GM10847 (cell line): ENCODE data around the gene C6orf118.

Experiments used
- POLR2A ChIP-seq: IDR thresholded peaks from 2 replicates; pipeline ENCODE4 v1.6.1; 2011; ENCODE audit not compliant: insufficient read length; ENCODE audit errors: extremely low read depth

Gene C6orf118

DNA sequence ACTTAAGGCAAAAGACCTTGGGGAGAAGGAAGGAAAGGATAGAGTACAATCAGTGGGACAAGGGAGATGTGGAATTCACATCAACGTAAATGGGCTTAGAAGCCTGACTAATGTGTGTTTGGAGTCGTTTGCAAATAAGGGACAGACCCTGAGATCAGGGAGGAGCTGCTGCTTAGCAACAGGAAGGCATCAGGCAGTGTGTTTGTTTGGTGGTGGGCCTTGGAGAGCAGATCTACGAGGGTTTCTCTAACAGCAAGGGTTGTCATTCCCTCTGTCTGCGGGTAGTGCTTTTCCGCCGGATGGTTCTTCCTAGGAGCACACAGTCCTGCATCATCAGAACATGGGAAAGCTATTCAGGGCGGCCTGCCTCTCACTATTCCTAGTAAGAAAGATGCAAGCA lies 40.4 kb downstream of the C6orf118 start:
- no peak for TF ChIP-seq POLR2A

DNA sequence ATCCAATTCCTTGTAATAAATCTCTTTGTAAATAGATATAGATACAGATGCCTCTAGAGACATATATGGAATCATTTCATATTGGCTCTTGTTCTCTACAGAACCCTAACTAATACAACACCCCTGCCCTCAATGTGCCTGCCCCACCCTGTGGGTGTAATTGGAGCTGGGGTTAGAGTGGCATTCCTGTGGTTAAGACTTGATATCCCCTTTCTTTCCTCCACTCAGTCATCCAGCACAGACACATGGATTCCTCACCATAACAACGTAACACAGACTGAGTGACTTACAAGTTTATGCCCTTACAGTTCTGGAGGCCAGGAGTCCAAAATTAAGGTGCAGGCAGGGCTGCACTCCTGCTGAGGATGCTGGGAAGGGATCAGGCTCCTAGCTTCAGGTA lies 42.8 kb downstream of the C6orf118 start:
- no peak for TF ChIP-seq POLR2A

DNA sequence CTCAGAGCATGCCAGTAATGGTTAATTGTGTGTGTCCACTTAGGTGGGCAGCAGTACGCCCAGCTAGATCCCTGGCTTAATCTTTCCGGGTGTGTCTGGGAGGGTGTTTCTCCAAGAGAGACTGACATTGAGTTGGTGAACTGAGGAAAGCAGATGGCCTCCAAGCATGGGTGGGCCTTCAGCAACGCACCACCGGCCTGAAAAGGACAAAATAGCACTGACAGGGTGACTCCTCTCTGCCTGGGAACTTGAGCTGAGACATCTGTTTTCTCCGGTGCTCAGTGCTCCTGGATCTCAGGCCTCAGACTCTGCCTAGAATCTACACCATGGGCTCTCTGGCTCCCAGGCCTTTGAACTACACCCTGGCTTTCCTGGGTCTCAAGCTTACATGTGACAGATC lies 43.2 kb downstream of the C6orf118 start:
- no peak for TF ChIP-seq POLR2A

DNA sequence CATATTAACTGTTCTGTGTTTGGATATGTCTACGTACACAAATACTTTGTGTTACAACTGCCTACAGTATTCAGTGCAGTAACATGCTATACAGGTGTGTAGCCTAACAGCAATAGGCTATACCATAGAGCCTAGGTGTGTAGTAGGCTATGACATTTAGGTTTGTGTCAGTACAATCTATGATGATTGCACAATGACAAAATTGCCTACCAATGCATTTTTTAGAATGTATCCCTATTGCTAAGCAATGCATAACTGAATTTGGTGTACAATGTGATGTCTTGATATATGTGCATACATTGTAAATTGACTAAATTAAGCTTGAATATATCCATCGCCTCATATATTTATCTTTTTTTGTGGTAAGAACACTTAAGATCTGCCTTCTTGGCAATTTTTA lies 48.9 kb downstream of the C6orf118 start:
- no peak for TF ChIP-seq POLR2A

DNA sequence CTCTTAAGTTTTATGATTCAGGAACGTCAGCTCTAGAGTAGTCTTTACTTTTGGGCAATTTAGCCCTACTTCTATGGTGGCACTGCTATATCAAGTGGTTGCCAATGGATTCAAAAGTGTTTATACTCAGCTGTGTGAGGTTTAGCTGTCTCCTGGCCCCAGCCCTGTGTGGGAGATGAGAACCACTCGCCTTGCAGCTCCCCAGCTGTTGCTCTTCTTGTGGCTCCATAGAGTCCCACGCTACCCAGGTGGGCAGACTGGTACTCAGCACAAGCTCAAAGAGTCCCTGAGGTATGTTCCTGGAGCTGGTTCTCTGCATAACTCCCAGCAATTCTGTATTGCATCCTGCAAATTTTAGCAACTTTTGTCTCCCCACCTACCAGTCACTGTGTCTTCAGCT lies 59.6 kb downstream of the C6orf118 start:
- no peak for TF ChIP-seq POLR2A

DNA sequence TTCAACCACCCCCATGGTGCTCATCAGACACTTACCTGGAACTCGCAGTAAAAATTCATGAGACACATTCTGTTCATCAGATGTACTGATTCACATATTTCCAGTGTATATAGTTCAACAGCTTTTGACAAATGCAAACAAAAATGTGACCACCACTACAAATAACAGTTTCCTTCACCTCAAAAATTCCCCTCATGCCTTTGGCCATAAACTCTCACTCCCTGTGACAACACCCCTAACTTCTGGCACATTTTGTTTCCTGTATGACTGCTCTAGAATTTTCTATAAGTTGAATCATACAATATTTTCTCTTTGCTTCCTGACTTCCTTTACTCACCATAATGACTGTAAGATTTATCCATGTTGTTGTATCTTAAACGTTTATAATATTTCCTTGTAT lies 63.7 kb downstream of the C6orf118 start:
- TF ChIP-seq POLR2A: no peak

DNA sequence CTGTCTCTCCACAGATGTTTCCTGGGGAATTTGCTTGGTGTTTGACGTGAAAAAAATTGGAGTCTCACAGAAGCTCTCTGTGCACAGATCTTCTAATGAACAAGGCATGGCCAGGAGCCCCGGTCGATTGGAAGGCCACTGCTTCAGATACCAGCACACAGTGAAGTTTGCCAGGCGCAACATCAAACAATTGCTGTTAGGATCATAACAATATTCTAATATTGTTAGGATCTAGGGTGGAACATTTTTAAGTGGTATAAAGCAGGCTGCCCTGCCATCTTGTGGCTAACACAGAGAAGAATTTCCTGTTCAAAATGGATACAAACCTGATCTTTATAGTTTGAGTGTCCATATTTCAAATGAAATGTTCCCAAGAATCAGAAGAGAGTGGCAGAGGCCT lies 64.1 kb downstream of the C6orf118 start:
- no peak for TF ChIP-seq POLR2A

DNA sequence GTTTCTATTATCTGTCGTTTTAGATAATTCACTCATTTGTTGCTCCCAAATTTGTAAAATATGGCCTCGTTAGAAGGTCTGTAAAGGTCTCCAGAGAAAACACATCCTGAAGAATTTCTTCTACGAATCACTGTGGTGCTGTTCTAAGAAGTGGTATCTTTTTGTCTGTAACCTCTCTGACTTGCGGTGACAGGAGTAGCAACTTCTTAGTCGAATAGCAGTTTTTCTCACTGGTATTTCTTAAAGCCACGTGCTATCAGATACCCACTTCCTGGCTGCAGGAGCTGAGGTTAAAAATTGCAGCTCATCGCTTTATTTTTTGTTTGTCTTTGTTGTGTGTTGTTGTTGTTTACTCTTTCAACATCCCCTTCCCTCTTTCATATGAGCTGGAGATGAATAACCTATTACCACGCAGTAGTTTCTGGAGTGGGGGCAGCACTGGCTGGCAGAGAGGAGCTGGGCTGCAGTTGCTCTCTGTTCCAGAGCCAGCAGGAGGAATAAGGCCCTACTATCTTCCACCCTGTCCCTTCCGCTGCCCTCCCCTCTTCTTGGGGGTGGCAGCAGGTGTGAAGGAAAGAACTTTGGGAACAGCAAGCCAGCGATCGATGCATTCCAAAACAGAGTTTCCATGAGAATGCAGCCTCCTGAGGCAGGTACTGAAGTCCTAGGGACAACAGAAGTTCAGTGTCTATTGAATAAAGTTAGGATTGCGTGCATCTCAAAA lies 64.7 kb downstream of the C6orf118 start:
- TF ChIP-seq POLR2A: no peak

DNA sequence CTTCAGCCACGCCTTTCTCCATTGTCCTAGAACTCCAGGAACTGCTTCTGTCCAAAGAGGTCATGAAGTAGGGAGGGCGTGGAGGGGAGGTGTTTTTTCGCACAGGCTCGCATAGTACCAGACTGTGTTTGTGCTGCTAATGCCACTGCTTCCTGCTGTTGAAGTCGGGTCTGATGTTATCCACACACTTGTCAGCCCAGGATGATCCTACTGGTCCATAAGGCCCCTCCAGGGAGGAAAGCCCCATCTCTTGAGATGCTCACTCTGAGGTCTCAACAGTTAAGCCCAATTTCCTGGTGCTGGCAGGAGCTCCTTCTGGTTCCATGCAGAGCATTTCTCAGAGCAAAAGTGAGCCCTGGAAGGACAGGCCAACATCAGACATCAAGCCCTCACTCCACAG lies 65.6 kb downstream of the C6orf118 start:
- no peak for TF ChIP-seq POLR2A

DNA sequence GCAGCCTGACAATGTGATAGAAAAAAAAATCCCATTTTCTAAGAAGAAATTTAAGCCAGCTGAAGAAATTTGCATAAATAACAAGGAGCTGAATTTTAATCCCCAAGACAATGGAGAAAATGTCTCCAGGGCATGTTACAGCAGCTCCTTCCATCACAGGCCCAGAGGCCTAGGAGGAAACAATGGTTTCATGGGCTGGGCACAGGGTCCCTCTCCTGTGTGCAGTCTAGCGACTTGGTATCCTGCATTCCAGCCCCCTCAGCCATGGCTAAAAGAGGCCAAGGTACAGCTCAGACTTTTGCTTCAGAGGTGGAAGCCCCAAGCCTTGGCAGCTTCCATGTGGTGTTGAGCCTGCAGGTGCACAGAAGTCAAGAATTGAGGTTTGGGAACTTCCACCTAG lies 73.1 kb downstream of the C6orf118 start:
- TF ChIP-seq POLR2A: no peak

DNA sequence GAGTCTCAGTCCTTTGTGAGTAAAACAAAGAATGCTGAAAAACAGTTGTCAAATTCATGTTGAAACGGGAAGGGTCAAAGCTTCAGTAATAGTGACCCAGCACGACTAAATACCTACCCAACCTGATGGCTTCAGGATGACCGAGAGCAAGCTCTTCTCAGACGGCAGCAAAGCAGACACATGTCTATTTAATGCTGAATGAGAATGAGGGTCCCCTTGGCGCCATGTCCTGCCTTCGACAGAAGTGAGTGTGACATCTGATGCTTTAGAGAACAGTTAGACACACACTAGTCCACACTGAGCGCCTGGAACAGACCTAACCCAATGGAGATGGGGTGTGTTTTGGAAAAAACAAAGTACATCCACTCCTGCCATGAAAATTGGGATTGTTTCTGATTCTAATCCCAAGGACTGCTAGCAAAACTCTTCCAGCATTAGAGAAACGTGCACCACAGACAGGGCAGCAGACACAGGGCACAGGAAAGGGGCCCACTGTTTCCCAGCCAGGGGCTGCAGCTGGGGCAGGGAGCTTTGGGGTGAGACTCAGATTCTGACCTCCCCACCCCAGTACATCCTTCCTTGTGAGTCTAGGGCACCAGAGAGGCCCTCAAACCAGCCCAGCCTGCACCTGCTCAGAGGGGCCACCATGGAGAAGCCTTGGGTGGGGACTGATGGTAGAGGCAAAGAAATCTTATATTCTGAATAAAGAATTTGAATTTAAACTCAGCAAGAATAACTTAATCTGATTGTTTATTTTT lies 76.5 kb downstream of the C6orf118 start:
- TF ChIP-seq POLR2A: no peak

DNA sequence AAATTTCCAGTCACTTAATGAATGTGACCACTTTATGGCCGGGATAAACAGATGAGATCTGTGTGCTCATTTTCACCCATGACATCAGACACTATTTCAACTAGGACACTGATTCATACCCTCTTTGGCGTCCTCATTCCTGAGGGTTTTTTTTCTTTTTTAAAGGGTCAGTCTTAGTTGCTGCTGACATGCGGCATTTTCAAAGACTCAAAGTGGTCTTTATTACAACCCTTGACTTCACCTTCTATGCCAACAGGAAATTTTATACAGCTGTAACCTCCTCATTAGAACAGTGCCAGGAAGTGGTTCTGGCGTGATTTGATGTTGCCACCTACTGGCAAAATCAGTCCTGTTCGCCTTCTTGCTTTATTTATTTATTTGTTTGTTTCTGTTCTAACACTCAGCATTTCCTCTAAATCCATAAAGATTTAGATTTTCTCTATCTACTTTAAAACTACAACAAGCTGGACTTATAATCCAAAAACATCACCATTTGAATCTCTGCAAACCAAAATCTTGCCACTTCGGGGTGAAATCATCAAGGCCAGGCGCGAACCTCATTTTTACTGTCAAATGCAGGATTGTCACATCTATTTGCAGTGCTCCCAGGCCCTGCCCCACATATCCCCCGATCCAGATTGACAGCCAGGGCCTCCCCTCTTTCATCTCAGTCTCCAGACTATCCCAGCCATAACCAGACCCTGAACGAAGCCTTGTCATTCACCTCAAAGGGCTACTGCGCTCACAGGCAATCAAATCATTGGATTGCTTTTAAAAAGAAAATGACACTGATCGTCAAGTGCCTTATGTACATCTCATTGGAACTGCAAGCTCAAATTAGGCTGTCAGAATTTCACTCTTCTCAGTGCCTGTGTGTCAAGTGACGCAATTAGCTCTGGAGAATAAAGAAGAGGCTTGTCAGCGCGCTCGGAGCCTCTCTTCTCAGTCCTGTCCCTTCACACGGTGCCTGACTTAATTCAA lies 77.5 kb downstream of the C6orf118 start:
- no peak for TF ChIP-seq POLR2A

DNA sequence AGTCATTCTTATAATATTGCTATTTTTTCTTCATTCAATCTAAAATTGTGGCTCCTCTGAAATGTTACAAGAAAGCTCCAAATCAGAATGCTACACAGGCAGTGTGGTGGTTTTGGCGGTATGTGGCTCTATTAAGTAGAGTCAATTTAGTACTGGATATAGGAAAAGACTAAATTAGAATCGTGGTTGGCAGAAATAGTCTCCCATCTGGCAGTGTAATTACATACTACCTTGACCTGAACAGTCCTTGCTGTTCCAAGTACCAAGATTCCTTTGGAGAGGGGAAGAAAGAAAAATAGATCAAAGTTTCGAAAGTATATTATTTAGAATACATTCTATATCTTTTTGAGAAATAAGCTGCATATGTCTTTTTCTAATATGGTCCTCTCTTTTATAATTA lies 78.2 kb downstream of the C6orf118 start:
- TF ChIP-seq POLR2A: no peak
